Uterus (tissue), 2 donors: ENCODE results near the gene SLC5A5.

Experiments
- POLR2A ChIP-seq, 2 donors: fragments of 450-650 bp; IDR thresholded peaks; one replicate each; pipeline ENCODE4 v1.6.1; 2016; ENCODE audit warnings: antibody characterized with exemption in 2 of 2, mild to moderate bottlenecking in 1 of 2, moderate library complexity in 1 of 2
- TF ChIP-seq, protein P1 (sequence below), 4 experiments: fragments of 200-600 bp in 2 of 4; fragments of 450-650 bp in 2 of 4; sonication (generic) in 2 of 4; IDR thresholded peaks; one replicate each; pipeline ENCODE4 v1.5.1; 2016 to 2019; ENCODE audit warnings: antibody characterized with exemption in 4 of 4, mild to moderate bottlenecking in 2 of 4, moderate library complexity in 1 of 4

DNA sequence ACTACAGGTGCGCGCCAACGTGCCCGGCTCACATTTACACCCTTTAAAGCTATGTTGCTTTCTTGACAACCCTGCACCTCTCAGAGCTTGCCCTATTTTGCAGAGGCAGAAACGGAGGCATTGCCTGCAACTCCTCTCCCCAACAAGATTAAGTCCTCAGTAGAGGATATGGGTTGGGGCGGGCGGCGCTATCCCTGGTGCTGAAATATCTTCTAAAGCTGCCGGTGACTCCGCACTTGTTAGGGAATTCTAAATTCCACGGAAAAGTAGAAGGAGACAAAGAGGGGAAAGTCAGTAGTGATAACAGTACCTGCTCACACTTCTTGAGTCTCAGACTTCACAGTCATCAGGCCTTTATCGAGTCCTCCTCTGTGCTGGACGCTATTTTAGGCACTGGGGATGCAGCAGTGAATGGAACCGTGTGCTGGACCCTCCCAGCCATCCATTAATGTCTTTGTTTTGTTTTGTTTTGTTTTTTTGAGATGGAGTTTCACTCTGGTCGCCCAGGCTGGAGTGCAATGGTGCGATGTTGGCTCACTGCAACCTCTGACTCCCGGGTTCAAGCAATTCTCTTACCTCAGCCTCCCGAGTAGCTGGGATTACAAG, 18.0 kb downstream of the SLC5A5 start:
- TF ChIP-seq, protein P1, sequence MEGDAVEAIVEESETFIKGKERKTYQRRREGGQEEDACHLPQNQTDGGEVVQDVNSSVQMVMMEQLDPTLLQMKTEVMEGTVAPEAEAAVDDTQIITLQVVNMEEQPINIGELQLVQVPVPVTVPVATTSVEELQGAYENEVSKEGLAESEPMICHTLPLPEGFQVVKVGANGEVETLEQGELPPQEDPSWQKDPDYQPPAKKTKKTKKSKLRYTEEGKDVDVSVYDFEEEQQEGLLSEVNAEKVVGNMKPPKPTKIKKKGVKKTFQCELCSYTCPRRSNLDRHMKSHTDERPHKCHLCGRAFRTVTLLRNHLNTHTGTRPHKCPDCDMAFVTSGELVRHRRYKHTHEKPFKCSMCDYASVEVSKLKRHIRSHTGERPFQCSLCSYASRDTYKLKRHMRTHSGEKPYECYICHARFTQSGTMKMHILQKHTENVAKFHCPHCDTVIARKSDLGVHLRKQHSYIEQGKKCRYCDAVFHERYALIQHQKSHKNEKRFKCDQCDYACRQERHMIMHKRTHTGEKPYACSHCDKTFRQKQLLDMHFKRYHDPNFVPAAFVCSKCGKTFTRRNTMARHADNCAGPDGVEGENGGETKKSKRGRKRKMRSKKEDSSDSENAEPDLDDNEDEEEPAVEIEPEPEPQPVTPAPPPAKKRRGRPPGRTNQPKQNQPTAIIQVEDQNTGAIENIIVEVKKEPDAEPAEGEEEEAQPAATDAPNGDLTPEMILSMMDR (IDR thresholded peaks at IDR 0.05) = no peak
- no peak for TF ChIP-seq POLR2A (IDR thresholded peaks at IDR 0.05)
